Astrocyte of the cerebellum (primary cell): ENCODE data around the gene IGDCC3.

Source experiments
- DNase-seq: peaks from one replicate; pipeline ENCODE4 v3.0.0-alpha.2; 2011; ENCODE audit warnings: low read depth
- H3K4me3 ChIP-seq: 2 replicates; pipeline ENCODE4 v1.5.1; 2011; ENCODE audit warnings: mild to moderate bottlenecking, low read depth, low read length, moderate library complexity
- in situ Hi-C: cut with HindIII; loops from 2 replicates; pipeline ENCODE4 v1.10.0; 2017; ENCODE audit warnings: low sequenced_read_pairs
- TF ChIP-seq, protein P1 (sequence below): IDR thresholded peaks from 2 replicates; pipeline ENCODE4 v1.5.1; 2012; ENCODE audit warnings: low read length, low read depth, moderate library complexity, mild to moderate bottlenecking; ENCODE audit errors: missing control alignments

IGDCC3 gene

DNA sequence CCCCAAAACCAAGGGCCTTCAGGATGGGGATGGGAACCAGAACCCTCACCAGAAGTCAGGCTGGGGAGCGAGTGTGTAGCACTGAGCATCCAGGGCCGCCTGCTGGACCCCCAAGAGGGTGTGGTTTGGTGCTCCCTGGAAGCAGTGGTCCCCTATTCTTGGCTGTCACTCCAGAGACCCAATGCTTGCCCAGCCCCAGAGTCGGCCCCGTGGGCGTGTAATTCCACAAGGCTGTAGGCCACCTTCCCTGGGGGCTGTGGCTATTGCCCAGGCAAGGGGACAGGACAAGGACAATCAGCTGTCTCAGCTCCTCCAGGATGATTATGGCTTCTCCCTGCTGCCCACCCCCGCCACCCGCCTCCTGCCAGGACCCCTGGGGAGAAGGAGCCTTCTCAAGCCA is 14.5 kb downstream of the IGDCC3 start:
- DNase-seq: no peak
- TF ChIP-seq, protein P1, sequence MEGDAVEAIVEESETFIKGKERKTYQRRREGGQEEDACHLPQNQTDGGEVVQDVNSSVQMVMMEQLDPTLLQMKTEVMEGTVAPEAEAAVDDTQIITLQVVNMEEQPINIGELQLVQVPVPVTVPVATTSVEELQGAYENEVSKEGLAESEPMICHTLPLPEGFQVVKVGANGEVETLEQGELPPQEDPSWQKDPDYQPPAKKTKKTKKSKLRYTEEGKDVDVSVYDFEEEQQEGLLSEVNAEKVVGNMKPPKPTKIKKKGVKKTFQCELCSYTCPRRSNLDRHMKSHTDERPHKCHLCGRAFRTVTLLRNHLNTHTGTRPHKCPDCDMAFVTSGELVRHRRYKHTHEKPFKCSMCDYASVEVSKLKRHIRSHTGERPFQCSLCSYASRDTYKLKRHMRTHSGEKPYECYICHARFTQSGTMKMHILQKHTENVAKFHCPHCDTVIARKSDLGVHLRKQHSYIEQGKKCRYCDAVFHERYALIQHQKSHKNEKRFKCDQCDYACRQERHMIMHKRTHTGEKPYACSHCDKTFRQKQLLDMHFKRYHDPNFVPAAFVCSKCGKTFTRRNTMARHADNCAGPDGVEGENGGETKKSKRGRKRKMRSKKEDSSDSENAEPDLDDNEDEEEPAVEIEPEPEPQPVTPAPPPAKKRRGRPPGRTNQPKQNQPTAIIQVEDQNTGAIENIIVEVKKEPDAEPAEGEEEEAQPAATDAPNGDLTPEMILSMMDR: no peak
- in situ Hi-C loops: no loop called here
- no peak overlapping the region for H3K4me3 ChIP-seq

DNA sequence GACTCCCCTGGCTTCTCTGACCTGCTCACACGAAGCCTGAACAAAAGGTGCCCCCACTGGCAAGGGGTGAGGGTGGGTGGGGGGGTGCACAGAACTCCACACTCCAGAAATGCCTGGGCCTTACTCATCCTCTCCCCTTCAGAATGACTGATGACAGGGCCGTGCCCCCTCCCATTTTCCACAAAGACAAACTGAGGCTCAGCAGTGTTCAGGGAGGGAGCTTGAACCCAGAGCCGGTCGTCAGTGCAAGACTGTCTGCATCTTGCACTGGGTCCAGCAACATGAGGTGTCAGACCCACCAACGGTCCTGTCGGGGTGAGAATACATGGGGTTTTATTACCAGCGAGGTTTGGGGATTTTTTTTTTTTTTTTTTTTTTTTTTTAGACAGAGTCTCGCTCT is 15.3 kb downstream of the IGDCC3 start:
- in situ Hi-C loops: no loop called here
- TF ChIP-seq, protein P1: no peak
- H3K4me3 ChIP-seq: no peak overlapping the region
- no peak for DNase-seq

DNA sequence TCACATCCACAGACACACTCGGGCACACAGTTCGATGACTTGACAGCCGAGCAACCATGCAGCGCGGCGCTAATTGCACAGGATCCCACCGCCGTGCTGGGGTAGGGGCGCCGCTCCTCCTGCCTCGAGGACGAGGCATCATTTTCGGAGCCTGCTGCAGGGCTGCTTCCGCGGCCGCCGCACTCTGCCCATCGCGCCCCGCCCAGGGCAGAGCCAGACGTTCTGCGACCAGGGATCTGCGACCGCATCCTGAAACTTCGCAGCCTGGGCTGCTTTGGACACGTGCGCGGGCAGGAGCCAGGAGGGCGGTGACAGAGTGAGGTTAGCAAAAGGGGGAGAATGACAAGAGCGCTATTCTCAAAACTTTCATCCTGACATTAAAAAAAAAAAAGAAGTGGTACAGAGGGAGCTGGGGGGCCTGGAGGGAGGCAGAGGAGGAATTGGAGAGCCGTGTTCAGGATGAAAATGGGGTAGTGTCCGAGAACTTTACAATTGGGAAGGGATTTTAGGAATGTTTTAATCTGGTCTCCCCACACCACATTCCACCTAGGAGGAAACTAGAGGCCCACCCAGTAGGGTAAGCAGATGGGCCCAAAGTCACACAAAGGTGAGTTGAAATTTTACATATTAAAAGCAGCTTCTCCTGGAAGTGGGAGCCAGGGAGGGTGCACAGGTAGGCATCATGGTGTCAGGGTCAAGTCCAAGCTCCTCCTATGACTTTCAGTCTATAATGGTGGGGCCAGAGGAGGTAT is 15.9 kb downstream of the IGDCC3 start:
- TF ChIP-seq, protein P1: no peak
- in situ Hi-C loops: no loop called here

DNA sequence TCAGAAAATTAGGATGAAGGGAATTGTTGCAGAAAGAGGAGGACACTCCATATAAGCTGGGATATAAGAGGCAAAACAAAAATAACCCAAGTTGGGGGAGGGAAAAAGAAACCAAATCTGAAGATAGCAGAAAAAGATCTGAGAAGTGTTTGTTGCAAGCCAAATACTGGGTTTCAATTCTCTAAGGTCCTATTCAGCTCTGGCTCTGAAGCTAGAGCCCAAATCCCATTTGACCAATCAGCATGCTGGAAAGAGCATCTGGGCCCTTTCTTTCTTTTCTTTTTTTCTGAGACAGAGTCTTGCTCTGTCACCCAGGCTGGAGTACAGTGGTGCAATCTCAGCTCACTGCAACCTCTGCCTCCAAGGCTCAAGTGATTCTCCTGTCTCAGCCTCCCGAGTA is 17.3 kb downstream of the IGDCC3 start:
- in situ Hi-C loops: no loop called here
- DNase-seq: no peak
- TF ChIP-seq, protein P1: no peak
- H3K4me3 ChIP-seq: no peak overlapping the region

More for the DNA sequence above, 15.9 kb downstream of the IGDCC3 start:
- DNase-seq: no peak
- no peak overlapping the region for H3K4me3 ChIP-seq

DNA sequence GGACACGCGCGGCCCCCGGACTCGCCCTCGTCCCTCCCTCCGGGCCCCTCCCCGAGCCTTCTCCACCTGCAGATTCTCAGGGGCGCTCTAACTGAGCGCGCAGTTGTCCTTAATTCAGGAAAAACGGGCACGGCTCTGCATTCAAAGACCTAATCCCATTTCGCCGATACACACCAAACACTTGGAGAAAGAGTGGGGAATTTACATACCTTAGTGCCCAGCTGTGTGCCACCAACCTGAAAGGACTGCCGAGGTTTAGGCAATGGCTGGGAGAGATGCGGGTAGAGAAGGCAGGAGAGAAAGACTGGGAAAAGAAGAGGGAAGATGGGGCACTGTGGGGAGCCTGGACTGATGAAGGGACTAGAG is 21.8 kb downstream of the IGDCC3 start:
- in situ Hi-C loops: no loop called here
- no peak for DNase-seq
- TF ChIP-seq, protein P1: no peak
- peak overlapping the region; percentile 39 for H3K4me3 ChIP-seq

DNA sequence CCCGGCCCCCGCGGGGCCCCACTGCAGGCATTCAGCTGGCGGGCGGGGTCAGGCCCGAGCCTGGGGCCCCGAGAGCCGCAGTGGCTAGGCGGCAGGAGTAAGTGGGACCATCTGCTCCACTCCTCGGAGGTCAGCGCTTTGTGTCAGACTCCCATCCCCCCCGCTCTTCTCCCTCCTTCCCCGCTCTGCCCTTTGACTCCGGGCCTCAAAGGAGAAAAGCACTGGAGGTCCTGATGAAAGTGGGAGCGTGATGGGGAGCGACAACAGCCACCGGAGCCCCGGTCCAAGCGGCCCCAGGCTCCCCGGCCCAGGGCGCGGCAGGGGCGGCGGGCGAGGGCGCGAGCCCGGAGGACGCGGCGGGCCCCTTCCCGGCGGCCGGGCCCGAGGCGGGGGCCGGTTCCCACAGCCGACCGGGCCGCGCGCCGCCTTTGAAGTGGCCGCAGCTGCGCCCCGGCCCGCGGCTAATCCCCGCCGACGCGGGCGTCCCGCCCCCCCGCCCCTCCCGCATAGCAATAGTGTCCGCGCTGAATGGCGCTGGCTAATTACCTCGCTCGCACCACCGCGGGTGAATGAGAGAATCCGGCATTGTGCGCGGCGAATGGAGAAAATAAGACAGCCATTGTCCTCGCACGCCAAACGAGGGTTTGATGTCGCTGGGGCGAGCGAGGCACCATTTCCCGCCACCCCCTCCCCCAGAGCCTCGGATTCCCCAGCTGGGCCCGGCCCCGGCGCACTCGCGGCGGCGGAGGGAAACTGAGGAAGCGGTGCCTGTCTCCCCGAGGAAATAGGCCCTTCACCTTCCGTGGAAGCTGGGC is 22.4 kb downstream of the IGDCC3 start:
- DNase-seq: no peak
- H3K4me3 ChIP-seq: peak overlapping the region; percentile 39
- TF ChIP-seq, protein P1: no peak
- in situ Hi-C loops: no loop called here
